GM21515 (cell line): ENCODE data around the gene MKNK2.

Experiments used
- ATAC-seq: cut with Tn5 transposase; IDR thresholded peaks from one replicate; pipeline ENCODE4 v1.9.1; 2021; ENCODE audit not compliant: unreplicated experiment

The MKNK2 gene

GRCh38 chr19:2033115-2033824 lies 17.8 kb downstream of the MKNK2 start:
- ATAC-seq = no peak

DNA sequence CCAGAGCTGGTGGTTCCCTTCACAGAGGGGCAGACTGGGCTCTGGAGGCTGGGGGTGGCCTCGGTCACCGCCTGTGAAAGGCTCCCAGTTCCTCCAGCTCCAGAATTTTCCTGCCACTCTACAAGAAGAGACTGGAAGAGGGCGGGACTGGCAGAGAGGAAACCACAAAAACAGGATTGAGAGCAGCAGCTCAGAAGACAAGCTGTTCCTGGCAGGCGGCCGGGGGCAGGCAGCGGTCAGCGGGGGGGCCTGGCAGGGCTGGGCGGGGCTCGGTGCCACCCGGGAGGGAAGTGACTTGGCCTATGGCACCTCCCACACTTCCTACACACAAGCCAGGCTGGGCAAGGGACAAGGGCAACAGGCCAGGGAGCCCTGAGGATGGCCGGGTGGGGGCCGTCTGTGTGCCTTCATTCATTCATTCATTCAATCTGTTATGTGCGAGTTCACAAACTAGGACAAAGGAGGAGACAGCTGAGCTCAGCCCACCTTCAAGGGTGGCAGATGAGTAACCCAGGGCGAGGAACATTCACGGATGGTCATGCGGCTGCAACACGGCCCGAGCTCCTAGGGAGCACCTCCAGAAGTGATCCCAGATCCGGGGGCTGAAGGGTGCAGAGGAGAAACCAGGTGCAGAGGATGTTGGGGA lies 18.6 kb downstream of the MKNK2 start:
- no peak for ATAC-seq

DNA sequence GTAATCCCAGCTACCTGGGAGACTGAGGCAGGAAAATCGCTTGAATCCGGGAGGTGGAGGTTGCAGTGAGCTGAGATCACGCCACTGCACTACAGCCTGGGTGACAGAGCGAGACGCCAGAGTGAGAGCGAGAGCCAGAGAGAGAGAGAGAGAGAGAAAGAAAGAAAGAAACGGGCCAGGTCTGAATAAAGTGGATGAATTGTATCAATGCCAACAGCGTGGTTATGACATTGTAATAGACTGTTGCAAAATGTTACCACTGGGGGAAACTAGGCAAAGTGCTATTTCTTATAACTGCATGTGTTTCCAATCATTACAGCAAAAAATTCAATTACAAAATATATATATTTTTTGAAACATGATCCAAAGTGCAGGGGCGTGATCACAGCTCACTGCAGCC lies 23.7 kb downstream of the MKNK2 start:
- ATAC-seq = no peak

- ATAC-seq = no peak
Measured at GRCh38 chr19:2026770-2027169, 24.3 kb downstream of the MKNK2 start.

- no peak for ATAC-seq
Measured at GRCh38 chr19:2022289-2022688, 28.8 kb downstream of the MKNK2 start.

DNA sequence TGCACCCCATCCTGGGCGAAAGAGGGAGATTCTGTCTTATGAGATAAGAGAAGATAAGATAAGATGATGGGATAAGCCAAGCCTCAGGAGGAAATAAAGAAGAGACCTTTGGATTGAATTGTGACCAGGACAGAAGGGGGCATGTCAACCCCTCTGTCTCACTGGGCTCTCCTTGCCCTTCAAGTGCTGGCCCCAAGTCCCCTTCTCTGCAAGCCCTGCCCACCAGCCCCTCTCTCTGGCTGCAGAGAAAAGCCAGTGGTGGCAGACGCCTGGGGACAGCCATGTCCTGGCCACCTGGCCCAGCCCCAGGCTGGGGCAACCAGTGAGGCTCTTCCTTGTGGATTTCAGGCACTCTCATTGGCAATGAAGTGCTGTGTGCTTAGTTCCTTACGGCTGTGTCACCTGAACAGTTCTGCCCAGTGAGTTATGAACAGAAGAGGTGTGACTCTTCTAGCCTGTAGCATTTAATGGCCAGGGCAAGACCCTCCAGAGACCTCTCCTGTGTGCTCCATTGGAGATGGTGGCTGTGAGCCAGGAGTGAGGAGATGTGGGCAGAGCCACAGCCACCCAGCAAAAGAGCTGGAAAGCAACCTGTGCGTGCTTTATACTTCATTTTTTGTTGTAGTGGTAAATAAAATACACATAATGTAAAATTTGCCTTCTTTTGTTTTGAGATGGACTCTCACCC lies 29.4 kb downstream of the MKNK2 start:
- no peak for ATAC-seq

DNA sequence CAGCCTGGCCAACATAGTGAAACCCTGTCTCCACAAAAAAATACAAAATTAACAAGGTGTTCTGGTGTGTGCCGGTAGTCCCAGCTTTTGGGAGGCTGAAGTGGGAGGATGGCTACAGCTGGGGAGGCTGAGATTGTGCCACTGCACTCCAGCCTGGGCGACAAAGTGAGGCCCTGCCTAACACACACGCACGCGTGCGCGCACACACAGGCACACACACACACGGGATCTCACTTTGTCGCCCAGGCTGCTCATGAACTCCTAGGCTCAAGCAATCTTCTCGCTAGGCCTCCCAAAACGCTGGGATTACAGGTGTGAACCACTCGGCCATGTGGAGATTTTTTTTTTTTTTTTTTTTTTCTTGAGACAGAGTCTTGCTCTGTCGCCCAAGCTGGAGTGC lies 32.3 kb downstream of the MKNK2 start:
- no peak for ATAC-seq

DNA sequence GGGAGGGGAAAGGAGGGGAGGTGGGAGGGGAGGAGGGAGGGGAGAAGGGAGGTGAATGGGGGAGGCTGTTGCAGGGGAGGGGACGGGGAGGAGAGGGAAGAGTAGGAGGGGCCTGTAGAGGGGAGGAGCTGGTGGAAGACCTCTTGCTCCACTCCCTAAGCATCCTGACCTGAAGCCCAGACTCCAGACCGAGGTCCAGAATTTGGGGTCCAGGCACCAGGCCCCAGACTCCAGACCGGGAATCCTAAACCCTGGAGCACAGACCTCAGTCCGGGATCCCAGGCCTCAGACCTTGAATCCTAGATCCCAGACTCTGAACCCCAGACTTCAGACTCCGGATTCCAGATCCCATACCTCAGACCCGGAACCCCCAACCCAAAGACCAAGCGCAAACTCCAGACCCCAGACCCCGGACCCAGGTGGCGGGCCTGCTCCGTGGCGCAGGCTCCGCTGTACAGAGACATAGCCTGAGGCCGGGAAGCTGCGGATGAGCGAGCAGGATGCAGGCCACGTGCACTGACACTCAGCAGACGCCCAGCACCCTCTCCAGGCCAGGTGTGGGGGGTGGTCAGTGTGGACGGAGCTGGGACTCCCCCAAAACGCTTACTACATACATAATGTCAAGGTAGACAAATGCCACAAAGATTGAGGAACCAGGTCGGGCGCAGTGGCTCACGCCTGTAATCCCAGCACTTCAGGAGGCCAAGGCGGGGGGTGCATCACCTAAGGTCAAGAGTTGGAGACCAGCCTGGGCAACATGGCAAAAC lies 34.8 kb downstream of the MKNK2 start:
- no peak for ATAC-seq

GRCh38 chr19:2015608-2015950 lies 35.5 kb downstream of the MKNK2 start, which contains the start of gene BTBD2:
BTBD2 (minus strand) TSS chr19:2015714; CDS start chr19:2015703, 11 bp downstream.
- ATAC-seq = no peak

DNA sequence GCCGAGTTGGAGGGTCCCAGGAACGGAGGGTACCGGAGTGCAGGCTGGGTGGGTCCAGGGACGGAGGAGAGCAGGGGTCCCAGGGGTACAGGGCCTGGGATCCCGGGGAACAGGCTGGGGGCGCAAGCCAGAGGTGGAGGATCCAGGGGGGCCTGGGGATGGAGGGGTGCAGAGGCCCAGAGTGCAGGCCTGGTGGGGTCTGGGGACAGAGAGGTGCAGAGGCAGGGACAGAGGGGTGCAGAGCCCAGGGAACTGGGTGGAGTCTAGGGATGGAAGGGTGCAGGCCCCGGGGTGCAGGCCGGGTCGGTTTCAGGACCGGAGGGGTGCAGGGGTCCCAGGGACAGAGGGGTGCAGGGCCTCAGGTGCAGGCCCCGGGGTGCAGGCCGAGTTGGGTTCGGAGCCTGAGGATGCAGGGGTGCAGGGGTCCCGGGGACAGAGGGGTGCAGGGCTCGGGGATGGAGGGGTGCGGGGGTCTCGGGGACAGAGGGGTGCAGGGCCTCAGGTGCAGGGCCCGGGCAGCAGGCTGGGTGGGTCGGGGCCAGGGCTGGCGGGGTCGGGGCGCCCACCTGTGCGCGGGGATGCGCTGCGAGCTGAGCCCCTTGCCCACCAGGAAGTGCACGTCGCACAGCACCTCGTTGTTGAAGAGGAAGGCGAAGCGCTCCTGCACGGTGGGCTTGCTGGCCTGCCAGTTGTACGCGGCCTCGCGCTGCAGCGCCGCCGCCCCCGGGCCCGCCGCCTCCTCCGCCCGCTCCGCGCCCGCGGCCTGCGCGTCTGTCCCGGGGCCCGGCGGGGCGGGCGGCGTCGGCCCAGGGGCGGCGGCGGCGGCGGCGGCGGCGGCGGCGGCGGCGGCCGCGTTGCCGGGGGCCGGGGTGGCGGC lies 36.1 kb downstream of the MKNK2 start:
- no peak for ATAC-seq

GRCh38 chr19:2014131-2014571 lies 36.9 kb downstream of the MKNK2 start:
- ATAC-seq = no peak

DNA sequence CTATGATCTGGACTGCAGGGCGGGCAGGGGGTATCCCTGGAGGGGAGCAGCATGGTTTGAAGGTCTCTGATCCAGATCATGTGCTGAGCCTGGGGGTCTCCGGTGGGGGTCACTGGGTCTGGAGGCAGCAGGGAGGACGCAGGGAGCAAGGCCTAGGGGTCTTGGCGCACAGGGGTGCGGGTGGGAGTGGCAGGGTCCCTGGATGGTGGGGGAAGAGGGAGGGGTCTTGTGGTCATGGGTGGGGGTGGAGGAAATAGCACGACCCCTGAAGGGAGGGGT lies 37.4 kb downstream of the MKNK2 start:
- no peak for ATAC-seq

DNA sequence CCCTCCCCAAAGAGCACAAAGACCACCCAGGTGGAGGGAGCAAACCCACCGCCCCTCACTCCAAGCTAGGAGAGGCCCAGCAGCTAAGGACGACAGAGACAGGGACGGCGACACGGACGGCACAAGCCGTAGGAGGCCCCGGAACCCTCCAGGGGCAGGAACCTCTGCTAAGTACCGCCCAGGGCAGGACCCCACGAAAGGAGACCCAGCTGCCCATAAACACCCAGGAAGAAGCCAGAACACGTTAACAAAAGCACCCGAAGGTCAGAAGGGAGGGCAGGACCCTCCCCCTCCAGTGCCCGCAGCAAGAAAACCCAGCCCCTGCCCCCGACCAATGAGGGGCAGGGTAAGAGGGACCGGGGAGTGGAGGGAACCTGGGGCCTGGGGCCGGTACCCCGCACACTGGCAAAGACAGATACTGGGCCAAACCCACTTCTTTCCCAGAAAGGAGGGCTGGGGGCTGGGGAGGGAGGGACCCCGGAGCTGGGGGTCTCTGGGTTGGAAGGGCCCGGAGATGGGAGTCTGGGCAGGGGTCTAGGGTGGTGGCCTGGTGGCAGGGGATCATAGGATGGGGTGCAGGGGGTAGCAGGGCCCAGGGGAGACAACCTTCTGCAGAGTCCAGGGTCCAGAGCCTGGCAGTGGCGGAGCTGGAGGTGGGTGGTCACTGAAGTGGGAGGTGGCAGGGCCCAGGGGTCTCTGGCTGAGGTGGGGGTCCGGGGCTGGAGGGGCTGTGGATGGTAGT lies 37.9 kb downstream of the MKNK2 start:
- no peak for ATAC-seq

- no peak for ATAC-seq
Measured at GRCh38 chr19:2011169-2011568, 39.9 kb downstream of the MKNK2 start.

- ATAC-seq = no peak
Measured at GRCh38 chr19:2010135-2010668, 40.8 kb downstream of the MKNK2 start.

DNA sequence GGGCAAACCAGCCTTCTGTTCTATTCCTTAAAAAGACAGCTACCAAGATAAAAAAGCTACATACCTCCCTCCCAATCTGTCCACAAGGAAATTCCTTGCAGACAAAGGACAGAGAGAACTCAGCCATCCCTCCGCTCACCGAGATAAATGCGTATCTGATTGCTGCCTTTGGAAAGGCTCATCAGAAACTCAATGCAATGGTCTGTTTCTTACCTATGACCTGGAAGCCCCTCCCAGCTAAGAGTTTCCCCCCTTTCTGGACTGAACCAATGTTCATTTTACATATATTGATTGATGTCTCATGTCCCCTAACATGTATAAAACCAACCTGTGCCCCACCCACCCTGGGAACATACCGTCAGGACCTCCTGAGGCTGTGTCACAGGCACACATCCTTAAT lies 47.2 kb downstream of the MKNK2 start:
- no peak for ATAC-seq

- ATAC-seq = no peak
Measured at GRCh38 chr19:1999856-2000515, 51.1 kb downstream of the MKNK2 start.

DNA sequence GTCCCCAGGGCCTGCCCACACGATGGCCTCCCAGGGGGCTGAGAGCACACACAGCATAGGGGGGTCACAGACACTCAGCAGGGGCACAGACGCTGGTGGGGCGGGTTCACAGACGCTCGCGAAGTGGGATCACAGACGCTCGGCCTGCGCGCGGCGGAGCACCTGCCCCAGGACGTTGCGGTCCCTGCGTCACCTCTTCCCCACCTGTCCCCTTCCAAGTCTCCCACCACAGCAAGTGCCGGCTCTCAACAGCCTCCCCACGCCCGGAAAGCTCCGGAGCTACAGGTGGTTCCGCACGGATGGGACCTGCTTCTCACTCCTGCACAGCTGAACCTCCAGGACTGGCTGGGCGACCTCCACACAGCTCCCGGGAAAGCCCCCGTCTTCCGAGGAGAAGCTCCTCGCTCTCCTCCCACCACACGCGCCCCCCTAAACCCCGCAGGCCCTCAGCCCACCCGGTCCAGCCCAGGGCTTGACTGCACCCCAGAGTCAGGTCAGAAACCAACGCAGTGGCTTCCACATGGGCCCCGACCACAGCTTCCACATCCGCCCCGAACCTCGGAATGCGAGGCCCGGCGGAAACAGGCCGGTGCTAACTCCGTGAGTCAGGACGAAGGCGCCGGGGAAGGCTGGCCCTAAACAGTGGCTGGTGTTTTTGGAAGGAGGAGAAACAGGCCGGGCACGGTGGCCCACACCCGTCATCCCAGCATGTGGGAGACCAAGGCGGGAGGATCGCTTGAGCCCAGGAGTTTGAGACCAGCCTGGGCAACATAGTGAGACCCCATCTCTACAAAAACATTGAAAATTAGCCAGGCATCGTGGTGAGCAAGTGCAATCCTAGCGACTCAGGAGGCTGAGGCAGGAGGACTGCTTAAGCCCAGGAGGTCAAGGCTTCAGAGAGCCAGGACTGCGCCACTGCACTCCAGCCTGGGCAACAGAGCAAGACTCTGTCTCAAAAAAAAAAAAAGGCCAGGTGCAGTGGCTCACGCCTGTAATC lies 52.0 kb downstream of the MKNK2 start:
- no peak for ATAC-seq
